T-helper 1 cell (primary cell): ENCODE results near the gene PDGFD.

ENCODE experiments used
- DNase-seq, 5 donors: peaks; one replicate each; pipeline ENCODE4 v3.0.0-alpha.2; 2012 to 2020

Gene PDGFD

GRCh38 chr11:103949781-103950180 is 214.2 kb downstream of the PDGFD start:
- DNase-seq = no peak

GRCh38 chr11:103948187-103948763 is 215.7 kb downstream of the PDGFD start:
- no peak for DNase-seq

- DNase-seq = no peak
These were observed 216.4 kb downstream of the PDGFD start for GRCh38 chr11:103947546-103947919.

- no peak for DNase-seq
These were observed 217.0 kb downstream of the PDGFD start for GRCh38 chr11:103946793-103947545.

- DNase-seq = no peak
These were observed 219.6 kb downstream of the PDGFD start for GRCh38 chr11:103944251-103944940.

- DNase-seq = no peak
These were observed 221.3 kb downstream of the PDGFD start for GRCh38 chr11:103942646-103943045.

GRCh38 chr11:103940551-103940950 is 223.4 kb downstream of the PDGFD start:
- no peak for DNase-seq

- no peak for DNase-seq
These were observed 224.3 kb downstream of the PDGFD start for GRCh38 chr11:103939694-103940093.

GRCh38 chr11:103936059-103936458 is 227.9 kb downstream of the PDGFD start:
- DNase-seq = no peak

- DNase-seq = no peak
These were observed 228.7 kb downstream of the PDGFD start for GRCh38 chr11:103935219-103935618.

GRCh38 chr11:103929170-103929903 is 234.6 kb downstream of the PDGFD start:
- no peak for DNase-seq

- DNase-seq = no peak
These were observed 235.2 kb downstream of the PDGFD start for GRCh38 chr11:103928802-103929161.

- no peak for DNase-seq
These were observed 235.7 kb downstream of the PDGFD start for GRCh38 chr11:103928040-103928801.

GRCh38 chr11:103927535-103927934 is 236.4 kb downstream of the PDGFD start:
- no peak for DNase-seq

GRCh38 chr11:103926990-103927389 is 237.0 kb downstream of the PDGFD start:
- DNase-seq = no peak

- no peak for DNase-seq
These were observed 239.6 kb downstream of the PDGFD start for GRCh38 chr11:103924166-103925013.

GRCh38 chr11:103923451-103923931 is 240.5 kb downstream of the PDGFD start:
- no peak for DNase-seq

- DNase-seq = no peak
These were observed 243.0 kb downstream of the PDGFD start for GRCh38 chr11:103920933-103921332.

GRCh38 chr11:103920449-103920848 is 243.5 kb downstream of the PDGFD start:
- DNase-seq = no peak

GRCh38 chr11:103910721-103911120 is 253.2 kb downstream of the PDGFD start:
- no peak for DNase-seq
